GM12801 (cell line): ENCODE measurements around the gene ART4.

Experiments
- CTCF ChIP-seq: IDR thresholded peaks from one replicate; pipeline ENCODE4 v1.5.1; 2011; ENCODE audit warnings: control low read depth; ENCODE audit not compliant: insufficient read length; ENCODE audit errors: extremely low read depth

ART4 gene

GRCh38 chr12:14850929-14851663 lies 7.8 kb upstream of the ART4 start:
- TF ChIP-seq CTCF: no peak

- TF ChIP-seq CTCF: no peak
Observed at GRCh38 chr12:14849661-14850060, 6.3 kb upstream of the ART4 start.

GRCh38 chr12:14846876-14847580 lies 3.7 kb upstream of the ART4 start:
- TF ChIP-seq CTCF: no peak

GRCh38 chr12:14846042-14846587 lies 2.8 kb upstream of the ART4 start:
- no peak for TF ChIP-seq CTCF

DNA sequence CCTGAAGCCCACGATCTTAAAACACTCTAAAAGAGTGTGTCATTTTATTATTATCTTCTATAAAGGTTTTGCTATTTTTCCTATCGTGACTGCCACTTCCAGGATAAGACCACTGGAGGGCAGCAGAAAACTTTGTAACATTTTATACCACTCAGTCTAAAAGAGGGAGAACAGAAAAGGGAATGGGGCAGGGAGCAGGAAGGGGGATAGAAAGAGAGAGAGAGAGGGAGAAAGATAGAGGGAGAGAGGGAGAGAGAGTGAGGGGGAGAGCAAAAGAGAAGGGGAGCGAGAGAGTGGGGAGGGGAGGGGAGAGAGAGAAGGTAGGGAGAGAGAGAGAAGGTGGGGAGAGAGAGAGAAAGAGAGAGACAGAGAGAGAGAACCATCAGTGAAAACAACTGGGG lies 2.0 kb upstream of the ART4 start:
- TF ChIP-seq CTCF: no peak

GRCh38 chr12:14844401-14844800 lies 1.1 kb upstream of the ART4 start:
- TF ChIP-seq CTCF: no peak

DNA sequence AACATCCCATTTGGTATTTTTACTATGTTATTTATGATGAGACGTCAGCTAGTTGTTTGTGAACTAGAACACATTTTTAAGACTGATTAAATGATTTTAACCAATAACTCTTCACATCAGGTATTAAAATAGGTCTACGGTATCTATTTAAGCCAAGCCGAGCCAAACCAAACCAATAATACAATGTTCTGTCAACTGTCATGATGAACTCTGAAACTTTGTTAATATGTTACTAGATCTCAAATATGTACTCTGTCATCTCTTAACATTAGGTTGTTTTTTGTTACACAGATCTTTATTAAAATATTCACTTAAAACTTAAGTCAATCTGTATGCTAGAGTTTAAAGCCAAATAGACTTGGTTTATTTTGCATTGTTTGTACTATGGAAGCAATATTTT lies 1.0 kb downstream of the ART4 start:
- TF ChIP-seq CTCF: no peak
